HUES64 (cell line): ENCODE data around the gene CRYBG2. TPM values are rescaled to one million over a fixed set of nuclear protein-coding genes. Genes with fewer than 3 reads are reported as not detected.

Source experiments
- H3K27ac ChIP-seq: 2 replicates; pipeline ENCODE4 v1.7.0; 2013; ENCODE audit warnings: low read depth, low read length, inconsistent platforms
- H3K27me3 ChIP-seq: 2 replicates; pipeline ENCODE4 v1.6.1; 2013; ENCODE audit warnings: mild to moderate bottlenecking, low read length; ENCODE audit not compliant: insufficient read depth
- H3K36me3 ChIP-seq: 2 replicates; pipeline ENCODE4 v1.6.1; 2013; ENCODE audit warnings: mild to moderate bottlenecking, low read length; ENCODE audit not compliant: insufficient read depth
- H3K4me1 ChIP-seq: 2 replicates; pipeline ENCODE4 v1.6.1; 2013; ENCODE audit warnings: mild to moderate bottlenecking, low read length, moderate library complexity; ENCODE audit not compliant: insufficient read depth
- H3K4me3 ChIP-seq: 2 replicates; pipeline ENCODE4 v1.5.1; 2013; ENCODE audit warnings: mild to moderate bottlenecking, low read length, moderate library complexity
- H3K9ac ChIP-seq: 2 replicates; pipeline ENCODE4 v1.6.1; 2013; ENCODE audit warnings: mild to moderate bottlenecking, low read depth, low read length
- H3K9me3 ChIP-seq: 2 replicates; pipeline ENCODE4 v1.6.1; 2013; ENCODE audit warnings: low read depth, low read length; ENCODE audit not compliant: insufficient read depth
- WGBS: fragments of 150-250, 120-280 bp; methylation state at CpG from one replicate; pipeline ENCODE4 v1.1.7; 2013; ENCODE audit warnings: missing lambda C conversion rate; 5-methylcytosine and 5-hydroxymethylcytosine counted together
- polyA plus RNA-seq, 2 experiments: library from polyadenylated mRNA; stranded (reverse); fragments of 50-300 nt; gene quantifications; one replicate each; pipeline ENCODE4 v1.2.3, GENCODE V29; 2013

Gene CRYBG2, protein sequence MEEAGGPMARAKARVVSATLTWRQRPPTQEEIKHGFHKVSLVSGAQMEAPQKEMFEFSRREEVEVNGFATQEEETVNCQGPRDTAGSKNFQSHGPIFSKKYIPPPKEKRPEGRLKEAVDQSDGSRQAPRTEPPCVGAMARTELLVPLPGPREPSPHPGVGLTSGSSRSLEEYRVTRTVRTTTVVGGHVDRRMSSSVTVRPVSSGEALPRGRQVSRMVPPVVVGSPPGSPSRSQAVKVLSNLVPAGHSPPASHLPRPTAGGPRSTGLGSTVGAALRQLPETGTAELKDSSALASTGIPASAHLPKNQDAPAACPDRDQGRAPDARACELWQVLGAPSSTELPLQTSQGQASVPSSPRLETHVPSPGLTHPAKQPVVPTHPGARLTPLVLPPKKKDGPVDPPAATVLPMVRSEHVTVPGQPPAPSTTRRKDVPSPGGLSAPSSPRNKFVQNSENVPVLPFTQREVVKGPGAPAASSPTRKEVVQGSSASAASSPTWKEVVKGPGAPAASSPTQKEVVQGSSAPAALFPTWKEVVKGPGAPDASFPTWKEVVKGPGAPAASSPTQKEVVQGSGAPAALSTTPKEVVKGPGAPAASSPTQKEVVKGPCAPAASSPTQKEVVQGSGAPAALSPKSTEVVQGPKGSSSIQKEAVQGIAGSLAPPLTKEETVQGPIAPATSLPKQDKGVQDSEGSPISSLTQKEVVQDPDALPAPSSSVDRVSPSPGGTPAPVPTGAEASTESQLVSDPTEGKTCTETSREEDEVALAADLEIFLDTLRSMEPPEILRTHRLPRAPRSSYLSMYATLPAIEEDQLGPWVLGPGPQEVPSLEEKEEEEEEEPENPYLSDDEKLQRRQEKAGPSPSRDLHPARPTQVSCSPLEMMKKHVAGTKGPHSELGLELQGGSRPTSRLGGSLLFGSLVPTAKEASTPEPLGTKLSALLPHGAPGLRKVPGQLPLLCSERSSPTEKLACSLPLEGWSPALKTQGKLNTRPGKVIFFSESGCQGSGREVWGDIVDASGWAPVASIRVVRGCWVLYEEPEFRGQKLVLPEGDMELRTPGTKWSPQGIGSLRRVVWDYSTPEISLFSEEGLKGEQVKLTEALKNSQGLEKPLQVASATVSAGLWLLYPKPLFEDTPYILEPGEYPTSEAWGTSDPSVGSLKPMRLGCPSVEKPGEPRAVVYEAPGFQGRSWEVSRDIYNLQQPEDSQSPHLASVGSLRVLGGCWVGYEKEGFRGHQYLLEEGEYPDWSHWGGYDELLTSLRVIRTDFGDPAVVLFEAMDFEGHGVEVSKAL (N-terminal part only)
- 8.4 TPM for polyA plus RNA-seq (2013, experiment 1 of 2)
- polyA plus RNA-seq (2013, experiment 2 of 2), result 7.9 TPM

DNA sequence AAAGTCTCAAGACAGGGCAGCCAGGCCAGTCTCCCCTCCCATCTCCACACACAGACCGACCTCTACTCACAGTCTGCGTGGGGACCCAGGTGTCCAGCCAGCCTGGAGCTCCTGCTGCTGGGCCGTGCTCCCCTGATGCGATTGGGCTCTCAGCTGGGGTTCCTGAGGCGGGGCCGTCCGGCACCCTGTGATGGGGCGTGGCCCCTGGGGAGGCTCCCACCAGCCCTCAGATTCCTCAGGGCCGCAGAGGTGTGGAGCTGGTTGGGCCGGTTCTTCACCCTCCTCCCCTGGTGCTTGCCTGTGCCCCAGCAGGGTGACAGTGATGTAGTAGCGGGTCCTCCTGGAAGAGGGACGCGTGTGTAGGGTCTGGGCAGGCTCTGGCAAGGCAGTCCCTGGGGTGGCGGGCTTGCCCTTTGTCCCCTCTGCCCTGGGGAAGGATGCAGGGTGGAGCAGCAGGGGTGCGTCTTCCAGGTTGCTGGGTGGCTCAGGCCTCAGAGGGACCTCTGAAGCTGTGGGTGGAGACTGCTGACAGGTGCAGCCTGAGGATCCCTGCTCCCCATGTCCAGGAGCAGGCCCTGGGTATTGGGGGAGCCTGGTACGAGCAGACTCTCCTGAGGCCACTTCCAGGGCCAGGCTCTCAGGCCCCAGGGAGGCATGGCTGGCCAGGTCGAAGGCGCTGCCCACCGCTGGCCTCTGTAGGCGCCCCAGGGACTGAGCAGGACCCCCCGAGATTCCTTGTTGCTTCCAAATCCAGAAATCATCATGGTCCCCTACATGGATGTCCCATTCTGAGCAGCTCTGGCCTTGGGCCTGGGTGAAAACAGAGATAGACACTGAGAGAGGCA lies at the start of gene CRYBG2:
TSS of gene CRYBG2 (minus strand) at position 155 of the 845 bp plus-strand sequence. CDS start 7,473 bp downstream, outside the sequence.
- Histone ChIP-seq H3K4me3 (no peak within 1 kb of the TSS), H3K9me3 (no peaks in the 10 kb centered on the region), H3K4me1 (peaks cover 31% of the 10 kb centered on the region), H3K9ac (no peak within 1 kb of the TSS), H3K27me3 (peaks cover 4% of the 10 kb centered on the region), H3K36me3 (no peaks in the 10 kb centered on the region), H3K27ac (no peak within 1 kb of the TSS)
- 89% methylated on average over 21 of the region's 21 CpGs for WGBS

DNA sequence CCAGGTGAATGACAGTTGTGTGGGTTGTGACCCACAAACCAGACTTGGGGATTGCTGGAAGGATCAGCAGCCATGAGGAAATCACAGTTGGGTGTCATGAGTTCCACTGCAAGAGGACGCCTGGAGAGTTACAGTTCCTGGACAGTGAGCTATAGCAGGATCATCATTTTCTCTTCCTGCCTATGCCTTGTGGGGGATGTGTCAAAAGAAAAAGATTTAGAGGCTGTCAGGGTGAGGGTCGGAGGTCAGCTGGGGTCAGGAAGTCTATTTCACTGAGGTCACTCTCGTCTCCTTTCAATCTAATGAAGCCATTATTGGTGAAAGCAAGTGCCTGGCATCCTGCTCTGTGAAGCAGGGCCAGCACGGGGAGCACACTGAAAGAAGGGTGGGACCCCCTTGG lies 49.7 kb upstream of the CRYBG2 start:
- Histone ChIP-seq H3K4me1 (no peaks in the 10 kb centered on the region; the same call in 1 of the 2 replicates), H3K27ac (no peak overlapping the region), H3K27me3 (no peaks in the 10 kb centered on the region), H3K9ac (no peak overlapping the region), H3K4me3 (no peak overlapping the region), H3K36me3 (no peaks in the 10 kb centered on the region), H3K9me3 (no peaks in the 10 kb centered on the region)
- 81% methylated on average over 4 of the region's 4 CpGs for WGBS

DNA sequence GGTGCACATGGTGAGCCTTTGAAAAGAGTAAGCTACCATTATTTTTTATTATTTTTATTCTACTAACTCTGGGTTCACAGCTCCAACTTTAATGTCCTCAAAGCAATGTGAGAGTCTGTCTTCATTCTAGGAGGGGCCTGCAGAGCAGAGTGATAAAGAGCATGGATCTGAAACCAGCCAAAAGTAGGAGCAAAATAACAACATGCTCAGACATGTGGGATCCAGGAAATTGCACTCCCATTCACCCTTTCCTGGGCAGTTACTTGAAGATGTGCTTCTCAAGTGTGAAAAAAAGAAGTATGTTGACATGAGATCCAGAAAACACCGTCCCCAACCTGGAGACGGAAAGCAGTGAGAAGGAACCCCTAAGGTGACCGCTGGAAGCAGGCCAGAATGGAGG lies 48.0 kb upstream of the CRYBG2 start:
- WGBS, result 92% methylated on average over 3 of the region's 3 CpGs
- H3K4me1 ChIP-seq, result no peaks in the 10 kb centered on the region; the same call in 1 of the 2 replicates
- H3K9ac ChIP-seq, result no peak overlapping the region
- no peaks in the 10 kb centered on the region for H3K9me3 ChIP-seq
- H3K27ac ChIP-seq, result no peak overlapping the region
- no peaks in the 10 kb centered on the region for H3K36me3 ChIP-seq
- no peaks in the 10 kb centered on the region for H3K27me3 ChIP-seq
- H3K4me3 ChIP-seq, result no peak overlapping the region

DNA sequence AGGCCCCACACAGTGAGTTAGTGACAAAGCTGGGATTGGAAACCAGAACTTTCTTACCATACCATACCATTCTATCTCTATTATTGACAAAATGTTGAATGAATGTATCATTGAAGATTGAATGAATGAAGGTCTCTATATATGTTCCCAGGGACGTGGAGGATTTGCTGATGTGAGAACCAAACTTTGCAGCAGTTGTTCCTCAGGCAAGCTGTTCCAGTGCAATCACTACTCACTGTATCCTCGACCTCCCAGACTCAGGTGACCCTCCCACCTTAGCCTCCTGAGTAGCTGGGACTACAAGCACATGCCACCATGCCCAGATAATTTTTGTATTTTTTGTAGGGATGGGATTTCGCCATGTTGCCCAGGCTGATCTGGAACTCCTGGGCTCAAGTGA lies 45.1 kb upstream of the CRYBG2 start:
- Histone ChIP-seq H3K27ac (no peak overlapping the region), H3K36me3 (no peaks in the 10 kb centered on the region), H3K9me3 (no peaks in the 10 kb centered on the region), H3K4me3 (no peak overlapping the region), H3K4me1 (no peaks in the 10 kb centered on the region; the same call in 1 of the 2 replicates), H3K9ac (no peak overlapping the region), H3K27me3 (no peaks in the 10 kb centered on the region)
- 94% methylated on average over 3 of the region's 3 CpGs for WGBS

DNA sequence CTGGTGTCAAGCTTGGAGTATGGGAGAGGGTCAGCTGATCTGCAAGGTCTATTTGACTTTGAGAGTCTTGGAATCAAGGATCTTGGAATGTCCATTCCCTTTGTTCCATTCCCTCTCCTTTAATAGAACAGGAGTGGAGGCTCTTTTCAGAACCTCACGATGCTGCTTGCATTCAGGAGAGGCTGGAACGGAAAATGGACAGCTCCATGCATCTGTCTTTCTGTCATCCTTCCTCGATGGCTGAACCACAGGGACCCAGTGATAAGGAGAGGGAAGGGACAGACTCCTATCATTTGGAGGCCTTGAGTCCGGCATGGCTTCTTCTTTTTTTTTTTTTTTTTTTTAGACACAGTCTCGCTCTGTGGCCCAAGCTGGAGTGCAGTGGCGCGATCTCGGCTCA lies 41.8 kb upstream of the CRYBG2 start:
- 85% methylated on average over 8 of the region's 8 CpGs for WGBS
- no peak overlapping the region for H3K27ac ChIP-seq
- H3K36me3 ChIP-seq, result no peaks in the 10 kb centered on the region
- H3K4me1 ChIP-seq, result no peaks in the 10 kb centered on the region; the same call in 1 of the 2 replicates
- no peak overlapping the region for H3K4me3 ChIP-seq
- no peaks in the 10 kb centered on the region for H3K9me3 ChIP-seq
- H3K9ac ChIP-seq, result no peak overlapping the region
- no peaks in the 10 kb centered on the region for H3K27me3 ChIP-seq

DNA sequence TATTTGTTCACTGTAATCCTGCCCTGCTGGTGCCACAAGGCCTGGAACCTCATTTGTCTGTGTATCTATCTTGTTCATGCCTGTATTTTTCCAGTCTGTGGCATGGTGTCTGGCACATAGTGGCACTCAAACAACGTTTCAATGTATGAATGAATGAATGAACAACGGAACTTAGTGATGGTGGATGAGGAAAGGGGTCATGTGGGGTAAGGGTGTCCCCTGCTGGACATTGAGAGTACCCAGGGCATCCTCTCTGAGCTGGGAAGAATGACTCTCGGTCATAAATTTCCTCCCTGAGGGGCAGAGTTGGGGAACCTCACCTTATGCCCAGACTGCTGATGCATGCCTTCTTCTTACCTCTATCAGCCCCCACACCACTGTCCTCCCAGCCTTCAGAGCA lies 37.5 kb upstream of the CRYBG2 start:
- Histone ChIP-seq H3K27ac (no peak overlapping the region), H3K9ac (no peak overlapping the region), H3K4me3 (no peak overlapping the region), H3K27me3 (no peaks in the 10 kb centered on the region), H3K4me1 (no peaks in the 10 kb centered on the region; the same call in 1 of the 2 replicates), H3K9me3 (no peaks in the 10 kb centered on the region), H3K36me3 (no peaks in the 10 kb centered on the region)
- WGBS, result 10% methylated on average over 3 of the region's 3 CpGs

DNA sequence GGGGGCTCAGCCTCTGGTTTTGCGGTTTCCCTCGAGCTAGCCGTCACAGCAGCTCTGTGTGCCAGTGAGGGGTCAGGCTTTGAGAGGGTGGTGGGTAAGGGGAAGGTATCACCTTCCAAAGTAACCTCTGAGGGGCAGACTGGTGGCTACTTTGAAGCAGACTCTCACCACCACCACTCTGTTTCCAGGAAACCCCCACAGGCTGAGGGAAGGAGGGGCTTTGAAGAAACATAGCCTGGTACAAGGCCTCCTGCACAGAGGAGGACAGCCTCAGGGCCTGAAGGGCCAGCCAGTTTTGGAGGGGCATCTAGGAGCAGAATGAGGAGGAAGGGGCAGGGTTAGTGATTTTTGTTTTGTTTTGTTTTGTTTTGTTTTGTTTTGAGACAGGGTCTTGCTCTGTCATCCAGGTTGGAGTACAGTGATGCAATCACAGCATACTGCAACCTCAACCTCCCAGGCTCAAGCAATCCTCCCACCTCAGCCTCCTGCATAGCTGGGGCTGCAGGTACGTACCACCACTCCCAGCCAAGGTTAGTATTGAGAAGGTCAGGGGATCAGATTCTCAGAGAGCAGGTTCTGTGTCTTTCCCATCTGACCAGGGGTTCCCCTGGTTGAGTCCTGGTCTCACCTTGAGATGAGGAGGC lies 35.8 kb upstream of the CRYBG2 start:
- Histone ChIP-seq H3K27me3 (no peaks in the 10 kb centered on the region), H3K27ac (no peak overlapping the region), H3K9ac (no peak overlapping the region), H3K4me1 (peaks cover 2% of the 10 kb centered on the region), H3K36me3 (no peaks in the 10 kb centered on the region), H3K9me3 (no peaks in the 10 kb centered on the region), H3K4me3 (no peak overlapping the region)
- WGBS, result 90% methylated on average over 4 of the region's 4 CpGs

DNA sequence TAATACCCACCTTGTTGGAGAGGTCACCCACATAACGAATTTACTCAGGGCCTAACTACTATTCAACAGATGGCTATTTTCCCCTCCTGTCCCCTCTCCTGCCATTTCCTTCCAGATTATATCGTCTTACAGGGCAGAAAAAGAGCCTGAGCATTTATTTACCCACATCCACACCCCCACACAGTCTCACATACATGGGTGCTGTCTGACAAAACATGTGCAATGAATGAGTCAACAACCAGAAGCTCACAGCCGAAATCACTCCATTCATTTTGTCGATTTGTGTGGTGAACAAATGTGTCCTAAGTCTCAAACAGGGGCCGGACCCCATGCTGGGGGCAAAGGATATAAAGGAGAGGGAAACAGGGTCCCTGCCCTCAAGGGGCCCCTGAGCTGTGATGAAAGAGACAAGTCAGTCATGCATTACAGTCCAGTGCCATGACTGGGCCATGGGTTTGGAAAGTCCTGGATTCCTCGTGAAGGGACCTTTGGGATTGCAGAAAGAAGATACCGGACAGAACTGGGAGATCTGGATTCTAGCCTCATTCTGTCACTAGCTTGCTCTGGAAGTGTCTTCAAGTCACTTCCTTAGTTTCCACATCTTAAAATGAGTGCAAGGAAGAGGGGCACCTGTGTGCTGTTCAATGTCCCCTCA lies 35.0 kb upstream of the CRYBG2 start:
- H3K27me3 ChIP-seq, result no peaks in the 10 kb centered on the region
- no peaks in the 10 kb centered on the region for H3K36me3 ChIP-seq
- no peak overlapping the region for H3K9ac ChIP-seq
- 92% methylated on average over 7 of the region's 7 CpGs for WGBS
- no peak overlapping the region for H3K4me3 ChIP-seq
- peaks cover 2% of the 10 kb centered on the region for H3K4me1 ChIP-seq
- no peak overlapping the region for H3K27ac ChIP-seq
- H3K9me3 ChIP-seq, result no peaks in the 10 kb centered on the region

DNA sequence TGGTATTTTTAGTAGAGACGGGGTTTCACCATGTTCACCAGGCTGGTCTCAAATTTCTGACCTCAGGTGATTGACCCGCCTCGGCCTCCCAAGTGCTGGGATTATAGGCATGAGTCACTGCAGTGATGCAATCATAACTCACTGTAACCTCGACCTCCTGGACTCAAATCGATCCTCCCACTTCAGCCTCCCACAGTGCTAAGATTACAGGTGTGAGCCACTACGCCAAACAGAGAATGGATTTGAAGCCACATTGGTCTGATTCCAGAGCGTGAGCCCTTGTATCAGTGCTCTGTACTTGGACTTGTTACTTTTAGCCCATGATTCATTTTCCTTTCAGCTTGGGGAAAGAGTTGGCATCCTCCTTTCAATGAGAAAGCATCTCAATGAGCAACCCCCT lies 33.5 kb upstream of the CRYBG2 start:
- no peaks in the 10 kb centered on the region for H3K27me3 ChIP-seq
- H3K9me3 ChIP-seq, result no peaks in the 10 kb centered on the region
- H3K4me1 ChIP-seq, result peaks cover 2% of the 10 kb centered on the region
- no peak overlapping the region for H3K9ac ChIP-seq
- no peak overlapping the region for H3K27ac ChIP-seq
- 87% methylated on average over 7 of the region's 7 CpGs for whole genome bisulfite sequencing
- no peak overlapping the region for H3K4me3 ChIP-seq
- no peaks in the 10 kb centered on the region for H3K36me3 ChIP-seq
